Naive thymus-derived CD4-positive, alpha-beta T cell (primary cell): Measurements from ENCODE around the gene SPIRE2. TPM values are rescaled to one million over a fixed set of nuclear protein-coding genes. Genes with fewer than 3 reads are reported as not detected.
"Not testable (repeated sequence)": the region's sequence is repeated elsewhere in the genome, so short reads cannot be mapped to it uniquely, and the experiment has no call there.

Experiments
- ATAC-seq: fragments of 150-1000 bp; cut with Tn5 transposase; 2 replicates; pipeline ENCODE4 v1.10.0; 2021; ENCODE audit warnings: mild to moderate bottlenecking, moderate library complexity
- CTCF ChIA-PET: fragments of 350-600 bp; sonication (Branson Sonifier 250); formaldehyde crosslinking; loops from one replicate; lab custom pipeline; 2021; ENCODE audit warnings: antibody characterized with exemption; lab: Charles Lee
- POLR2A ChIA-PET: fragments of 350-600 bp; sonication (Branson Sonifier 250); formaldehyde crosslinking; loops from one replicate; lab custom pipeline; 2021; ENCODE audit warnings: antibody characterized with exemption, inconsistent platforms; lab: Charles Lee
- DNase-seq, 9 donors: peaks; one replicate each; pipeline versions ENCODE4 v3.0.0 to v3.0.0-alpha.2; 2020 to 2022; ENCODE audit warnings: mixed read lengths in 1 of 9
- H3K27ac ChIP-seq: one replicate; pipeline ENCODE4 v1.7.0; 2013; ENCODE audit warnings: mild to moderate bottlenecking, low read depth, low read length, moderate library complexity
- H3K27me3 ChIP-seq, 2 donors: one replicate each; pipeline ENCODE4 v1.7.0; 2013; ENCODE audit warnings: low read length in 2 of 2, mild to moderate bottlenecking in 2 of 2, moderate library complexity in 2 of 2; ENCODE audit not compliant: control insufficient read depth in 2 of 2, insufficient read depth in 2 of 2
- H3K36me3 ChIP-seq, 3 experiments: 1 replicate in 2 of 3; 2 replicates in 1 of 3; pipeline ENCODE4 v1.7.0; 2013; ENCODE audit warnings: low read length in 3 of 3, mild to moderate bottlenecking in 3 of 3, moderate library complexity in 1 of 3; ENCODE audit not compliant: insufficient read depth in 3 of 3, control insufficient read depth in 2 of 3
- H3K4me1 ChIP-seq, 2 donors: one replicate each; pipeline ENCODE4 v1.7.0; 2013; ENCODE audit warnings: low read length in 2 of 2, mild to moderate bottlenecking in 2 of 2, moderate library complexity in 1 of 2; ENCODE audit not compliant: control insufficient read depth in 2 of 2, insufficient read depth in 2 of 2
- H3K4me3 ChIP-seq: 2 replicates; pipeline ENCODE4 v1.7.0; 2013; ENCODE audit warnings: mild to moderate bottlenecking, low read length
- H3K9me3 ChIP-seq, 3 experiments: 1 replicate in 2 of 3; 2 replicates in 1 of 3; pipeline ENCODE4 v1.7.0; 2013; ENCODE audit warnings: low read length in 3 of 3; ENCODE audit not compliant: control insufficient read depth in 2 of 3
- H3K27ac Mint-ChIP-seq, 9 donors: one replicate each; pipeline ENCODE4 v1.8.0; 2020 to 2022; ENCODE audit warnings: mixed read lengths in 9 of 9, mild to moderate bottlenecking in 8 of 9, moderate library complexity in 5 of 9, inconsistent platforms in 2 of 9
- H3K27me3 Mint-ChIP-seq, 5 donors: one replicate each; pipeline ENCODE4 v1.8.0; 2021 to 2022; ENCODE audit warnings: mixed read lengths in 5 of 5, mild to moderate bottlenecking in 1 of 5
- H3K36me3 Mint-ChIP-seq, 5 donors: one replicate each; pipeline ENCODE4 v1.8.0; 2020 to 2022; ENCODE audit warnings: mixed read lengths in 5 of 5, mild to moderate bottlenecking in 3 of 5, inconsistent platforms in 1 of 5
- H3K4me1 Mint-ChIP-seq, 7 donors: one replicate each; pipeline ENCODE4 v1.8.0; 2020 to 2022; ENCODE audit warnings: mixed read lengths in 7 of 7, mild to moderate bottlenecking in 3 of 7, inconsistent platforms in 1 of 7
- H3K4me3 Mint-ChIP-seq, 10 donors: one replicate each; pipeline ENCODE4 v1.8.0; 2020 to 2022; ENCODE audit warnings: mild to moderate bottlenecking in 10 of 10, mixed read lengths in 10 of 10, moderate library complexity in 6 of 10, inconsistent platforms in 2 of 10
- H3K9me3 Mint-ChIP-seq, 11 donors: one replicate each; pipeline ENCODE4 v1.8.0; 2020 to 2022; ENCODE audit warnings: mixed read lengths in 11 of 11, mild to moderate bottlenecking in 4 of 11, inconsistent platforms in 1 of 11, moderate library complexity in 1 of 11
- intact Hi-C, 2 donors: fragments of 100-400 bp; cut with micrococcal nuclease; formaldehyde crosslinking; loops; one replicate each; pipeline ENCODE4 v1.15.1; 2023
- polyA plus RNA-seq, 2 donors: library from polyadenylated mRNA; unstranded; fragments of 300-500 nt; fragmentation: Illumina TruSeq; gene quantifications; one replicate each; pipeline ENCODE4 v1.2.3, GENCODE V29; 2021
- total RNA-seq, 6 experiments: library from RNA in 5 of 6; stranded (reverse) in 5 of 6; gene quantifications; 1 replicate in 5 of 6; 2 replicates in 1 of 6; pipeline ENCODE4 v1.2.3 and lab custom pipeline; 2021 to 2026

The SPIRE2 gene
- total and polyA plus RNA-seq, 7 experiments from 2014 or later: 0.32 to 3.5 (median 1.3) TPM

DNA sequence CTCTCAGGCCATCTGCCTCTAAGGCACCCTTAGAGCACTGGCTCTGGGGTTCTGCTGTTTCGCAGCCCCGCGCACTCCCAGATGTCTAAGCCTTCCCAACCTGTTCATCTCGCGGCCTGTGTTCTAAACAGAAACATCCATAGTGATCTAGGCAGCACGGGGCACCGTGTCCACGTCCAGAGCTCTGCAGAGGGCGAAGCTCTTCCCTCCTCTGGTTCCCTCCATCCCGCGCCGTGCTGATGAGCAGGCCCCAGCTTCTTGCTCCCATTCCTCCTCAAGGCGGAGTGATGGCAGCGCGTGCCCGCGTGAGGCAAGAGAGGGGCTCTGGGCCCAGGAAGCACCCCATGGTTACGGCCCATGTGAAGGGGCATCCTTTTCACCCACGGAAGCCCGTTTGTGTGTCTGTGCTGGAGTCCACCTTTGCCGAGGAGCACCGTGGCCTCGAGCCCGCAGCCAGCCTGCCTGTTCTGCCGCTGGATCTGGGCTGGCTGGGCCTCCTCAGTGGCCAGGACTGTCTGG, 3.6 kb downstream of the SPIRE2 start:
- Mint-ChIP-seq H3K4me3 (peak overlapping the region in 1 of 10 donors; percentile 34), H3K9me3 (peaks cover 0 to 9% (median 0%) of the 10 kb centered on the region in 11 donors)

DNA sequence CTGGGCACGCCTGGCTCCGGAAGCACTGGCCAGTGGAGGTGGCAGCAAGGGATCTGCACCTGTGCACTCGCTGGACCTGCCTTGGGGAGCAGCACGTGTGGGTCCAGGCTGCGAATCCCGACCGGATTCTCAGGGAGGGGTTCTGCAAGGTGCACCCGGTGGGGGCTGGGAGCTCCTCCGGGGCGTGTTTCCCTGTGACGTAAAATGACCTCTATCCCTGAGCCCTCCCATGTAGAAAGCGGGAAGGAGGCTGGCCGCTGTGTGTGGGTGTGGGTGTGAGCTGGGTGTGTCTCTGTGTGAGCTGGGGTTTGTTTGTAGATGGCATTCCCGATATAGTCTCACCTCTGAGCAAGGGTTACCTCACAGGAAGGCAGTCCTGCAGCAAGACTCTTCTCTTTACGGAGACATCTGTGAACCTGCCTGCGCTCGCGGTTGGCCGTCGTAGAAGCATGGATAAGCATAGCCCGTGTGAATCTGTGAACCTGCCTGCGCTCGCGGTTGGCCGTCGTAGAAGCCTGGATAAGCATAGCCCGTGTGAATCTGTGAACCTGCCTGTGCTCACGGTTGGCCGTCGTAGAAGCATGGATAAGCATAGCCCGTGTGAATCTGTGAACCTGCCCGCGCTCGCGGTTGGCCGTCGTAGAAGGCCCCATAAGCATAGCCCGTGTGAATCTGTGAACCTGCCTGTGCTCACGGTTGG, 5.5 kb downstream of the SPIRE2 start:
- not testable (repeated sequence) for DNase-seq

More for the DNA sequence above, 3.6 kb downstream of the SPIRE2 start:
- Mint-ChIP-seq H3K27ac (no peak overlapping the region), H3K27me3 (peaks cover 12 to 26% (median 24%) of the 10 kb centered on the region in 5 donors), H3K36me3 (peaks cover 0 to 6% (median 0%) of the 10 kb centered on the region in 5 donors), H3K4me1 (peaks cover 2 to 10% (median 5%) of the 10 kb centered on the region in 7 donors)
- no peak overlapping the region for H3K27ac ChIP-seq
- POLR2A ChIA-PET: no interaction called here
- CTCF ChIA-PET: no interaction called here
- H3K9me3 ChIP-seq: peaks cover 0 to 4% (median 0%) of the 10 kb centered on the region in 3 experiments
- H3K4me3 ChIP-seq: no peak overlapping the region
- DNase-seq: no peak
- no peaks in the 10 kb centered on the region for H3K36me3 ChIP-seq
- no peaks in the 10 kb centered on the region for H3K4me1 ChIP-seq
- peaks cover 0 to 10% of the 10 kb centered on the region in 2 donors for H3K27me3 ChIP-seq
- ATAC-seq: no peak
- intact Hi-C loops: no loop called here

DNA sequence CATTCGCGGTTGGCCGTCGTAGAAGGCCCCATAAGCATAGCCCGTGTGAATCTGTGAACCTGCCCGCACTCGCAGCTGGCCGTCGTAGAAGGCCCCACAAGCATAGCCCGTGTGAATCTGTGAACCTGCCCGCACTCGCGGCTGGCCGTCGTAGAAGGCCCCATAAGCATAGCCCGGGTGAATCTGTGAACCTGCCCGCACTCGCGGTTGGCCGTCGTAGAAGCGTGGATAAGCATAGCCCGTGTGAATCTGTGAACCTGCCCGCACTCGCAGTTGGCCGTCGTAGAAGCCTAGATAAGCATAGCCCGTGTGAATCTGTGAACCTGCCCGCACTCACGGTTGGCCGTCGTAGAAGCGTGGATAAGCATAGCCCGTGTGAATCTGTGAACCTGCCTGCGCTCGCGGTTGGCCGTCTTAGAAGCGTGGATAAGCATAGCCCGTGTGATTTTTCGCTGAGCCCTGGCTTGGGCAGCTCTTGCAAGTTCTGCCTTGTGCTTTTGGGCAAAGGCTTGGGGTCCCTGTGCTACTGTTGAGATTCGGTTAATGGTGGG, 6.6 kb downstream of the SPIRE2 start:
- peaks cover 9 to 19% (median 11%) of the 10 kb centered on the region in 5 donors for H3K27me3 Mint-ChIP-seq
- H3K27me3 ChIP-seq, H3K36me3 ChIP-seq, H3K36me3 Mint-ChIP-seq, CTCF ChIA-PET, POLR2A ChIA-PET, H3K27ac ChIP-seq, H3K9me3 Mint-ChIP-seq, DNase-seq, H3K27ac Mint-ChIP-seq, H3K9me3 ChIP-seq, H3K4me3 ChIP-seq, intact Hi-C loops, ATAC-seq, H3K4me3 Mint-ChIP-seq: not testable (repeated sequence)
- H3K4me1 ChIP-seq: peaks cover 15 to 18% of the 10 kb centered on the region in 2 donors
- peaks cover 12 to 26% (median 18%) of the 10 kb centered on the region in 7 donors for H3K4me1 Mint-ChIP-seq

More for the DNA sequence above, 5.5 kb downstream of the SPIRE2 start:
- H3K27me3 Mint-ChIP-seq: peaks cover 12 to 24% (median 18%) of the 10 kb centered on the region in 5 donors
- ATAC-seq, intact Hi-C loops, H3K27ac ChIP-seq, H3K9me3 Mint-ChIP-seq, H3K36me3 ChIP-seq, H3K36me3 Mint-ChIP-seq, CTCF ChIA-PET, H3K4me3 Mint-ChIP-seq, H3K27me3 ChIP-seq, H3K27ac Mint-ChIP-seq, H3K4me3 ChIP-seq, H3K9me3 ChIP-seq: not testable (repeated sequence)
- POLR2A ChIA-PET: interaction anchor here (0.9 kb wide), 1 partner anchor 40 kb away, joined by 4 read pairs; the partner anchor contains the start of gene TCF25
- peaks cover 15 to 17% of the 10 kb centered on the region in 2 donors for H3K4me1 ChIP-seq
- H3K4me1 Mint-ChIP-seq: peaks cover 15 to 27% (median 21%) of the 10 kb centered on the region in 7 donors

DNA sequence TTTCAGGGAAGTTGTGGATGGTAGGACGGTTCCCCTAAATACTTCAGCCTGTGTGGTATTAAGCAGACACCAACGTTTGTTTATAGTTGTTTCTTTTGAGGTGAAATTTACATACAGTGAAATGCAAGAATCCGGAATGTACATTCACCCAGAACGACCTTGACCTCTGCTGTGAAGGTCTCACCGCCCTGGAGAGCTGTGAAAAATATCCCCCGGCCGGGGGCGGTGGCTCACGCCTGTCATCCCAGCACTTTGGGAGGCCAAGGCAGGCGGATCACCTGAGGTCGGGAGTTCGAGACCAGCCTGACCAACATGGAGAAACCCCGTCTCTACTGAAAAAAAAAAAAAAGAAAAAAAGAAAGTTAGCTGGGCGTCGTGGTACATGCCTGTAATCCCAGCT, 8.2 kb downstream of the SPIRE2 start:
- peaks cover 4 to 11% (median 7%) of the 10 kb centered on the region in 5 donors for H3K27me3 Mint-ChIP-seq
- H3K4me3 Mint-ChIP-seq, H3K27ac ChIP-seq, H3K36me3 Mint-ChIP-seq, H3K36me3 ChIP-seq, H3K4me3 ChIP-seq, DNase-seq, intact Hi-C loops, H3K9me3 Mint-ChIP-seq, H3K27me3 ChIP-seq, ATAC-seq, H3K9me3 ChIP-seq: not testable (repeated sequence)
- H3K4me1 ChIP-seq: peaks cover 15 to 22% of the 10 kb centered on the region in 2 donors
- H3K4me1 Mint-ChIP-seq: peaks cover 12 to 22% (median 16%) of the 10 kb centered on the region in 7 donors
- ChIA-PET POLR2A (interaction anchor here (1.1 kb wide), 1 partner anchor 14 kb away, joined by 3 read pairs; no protein-coding TSS in a partner anchor), CTCF (interaction anchor here (1.5 kb wide), 1 partner anchor 130 kb away, joined by 7 read pairs; no protein-coding TSS in a partner anchor)
- peak overlapping the region in 1 of 9 donors; percentile 16 for H3K27ac Mint-ChIP-seq

DNA sequence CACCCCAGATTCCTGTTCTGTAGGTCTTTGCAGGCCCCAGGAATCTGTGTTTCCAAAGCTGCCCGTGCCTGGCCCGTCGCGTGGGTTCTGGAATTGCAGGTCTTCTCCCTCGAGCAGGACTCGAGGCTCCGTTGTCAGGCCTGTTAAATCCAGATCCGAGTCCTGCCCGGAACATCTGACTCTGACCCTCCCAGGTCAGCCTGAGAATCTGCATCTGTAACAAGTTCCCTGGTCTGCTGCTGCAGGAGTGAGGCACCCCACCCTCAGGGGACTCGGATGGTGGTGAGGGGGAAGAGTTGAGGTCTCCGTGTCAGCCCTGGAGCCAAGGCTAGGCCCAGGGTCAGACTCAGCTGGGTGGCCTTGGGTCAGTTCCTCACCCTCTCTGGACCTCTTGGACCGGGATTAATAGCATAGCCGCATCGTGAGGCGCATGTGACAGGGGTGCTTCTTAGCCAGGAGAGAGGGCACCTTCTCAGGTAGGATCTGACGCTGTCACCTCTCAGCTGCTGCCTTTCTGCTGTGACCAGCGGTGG, 8.8 kb downstream of the SPIRE2 start:
- intact Hi-C loops: no loop called here
- Mint-ChIP-seq H3K36me3 (no peaks in the 10 kb centered on the region), H3K27ac (peak overlapping the region in 4 of 9 donors; percentile 21 to 87 (median 74)), H3K27me3 (peaks cover 0 to 7% (median 5%) of the 10 kb centered on the region in 5 donors), H3K4me3 (peak overlapping the region; percentile 20 to 79 (median 74)), H3K9me3 (peaks cover 0 to 9% (median 0%) of the 10 kb centered on the region in 11 donors), H3K4me1 (peaks cover 12 to 22% (median 16%) of the 10 kb centered on the region in 7 donors)
- ChIA-PET CTCF (interaction anchor here (0.6 to 1.5 kb wide), 4 partner anchors 110 to 162 kb away, joined by 3 to 7 read pairs (median 4); no protein-coding TSS in a partner anchor), POLR2A (interaction anchor here (0.9 to 1.1 kb wide), 3 partner anchors 14 to 36 kb away, joined by 3 to 4 read pairs (median 3); partner anchors contain the start of gene TCF25)
- no peaks in the 10 kb centered on the region for H3K36me3 ChIP-seq
- ATAC-seq: no peak
- H3K27me3 ChIP-seq: no peaks in the 10 kb centered on the region
- peaks cover 15 to 26% of the 10 kb centered on the region in 2 donors for H3K4me1 ChIP-seq
- peak overlapping the region; percentile 32 for H3K4me3 ChIP-seq
- DNase-seq: no peak
- H3K9me3 ChIP-seq: peaks cover 0 to 4% (median 0%) of the 10 kb centered on the region in 3 experiments
- H3K27ac ChIP-seq: no peak overlapping the region

DNA sequence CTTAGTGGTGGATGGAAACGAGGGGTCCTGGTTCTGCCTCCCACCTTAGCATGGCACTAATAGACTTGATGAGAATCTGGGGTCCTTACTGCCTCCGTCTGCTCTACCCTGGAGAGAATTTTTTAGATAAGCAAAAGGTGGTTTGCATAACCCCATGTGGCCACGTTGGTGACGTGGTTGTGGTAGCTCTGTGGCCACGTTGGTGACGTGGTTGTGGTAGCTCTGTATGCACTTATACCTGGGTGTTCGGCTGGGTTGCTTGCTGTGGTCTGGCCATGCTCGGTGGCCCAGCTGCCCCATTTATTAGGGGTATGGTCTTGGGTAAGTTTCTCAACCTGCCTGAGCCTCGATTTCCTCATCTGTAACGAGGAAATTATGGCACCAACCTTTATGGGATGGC, 13.0 kb downstream of the SPIRE2 start:
- ATAC-seq: peak; percentile 69
- DNase-seq: no peak
- H3K36me3 Mint-ChIP-seq: no peaks in the 10 kb centered on the region
- H3K9me3 Mint-ChIP-seq: no peaks in the 10 kb centered on the region
- Histone ChIP-seq H3K27me3 (no peaks in the 10 kb centered on the region), H3K36me3 (no peaks in the 10 kb centered on the region), H3K27ac (no peak overlapping the region), H3K4me3 (no peak overlapping the region), H3K4me1 (peaks cover 18 to 34% of the 10 kb centered on the region in 2 donors), H3K9me3 (no peaks in the 10 kb centered on the region)
- ChIA-PET POLR2A (no interaction called here), CTCF (no interaction called here)
- peaks cover 16 to 33% (median 26%) of the 10 kb centered on the region in 7 donors for H3K4me1 Mint-ChIP-seq
- peak overlapping the region in 4 of 9 donors; percentile 17 to 66 (median 29) for H3K27ac Mint-ChIP-seq
- intact Hi-C loops: no loop called here
- peaks cover 0 to 5% (median 0%) of the 10 kb centered on the region in 5 donors for H3K27me3 Mint-ChIP-seq
- H3K4me3 Mint-ChIP-seq: peak overlapping the region in 1 of 10 donors; percentile 35
